NCI-H82 treated with DMSO at 0.1 percent for 48 hours (cell line): ENCODE measurements around the gene ORC2.

Experiments
- DNase-seq: peaks from one replicate; lab custom pipeline; 2025; ENCODE audit not compliant: unreplicated experiment; lab: John Stamatoyannopoulos, UW

Gene ORC2

DNA sequence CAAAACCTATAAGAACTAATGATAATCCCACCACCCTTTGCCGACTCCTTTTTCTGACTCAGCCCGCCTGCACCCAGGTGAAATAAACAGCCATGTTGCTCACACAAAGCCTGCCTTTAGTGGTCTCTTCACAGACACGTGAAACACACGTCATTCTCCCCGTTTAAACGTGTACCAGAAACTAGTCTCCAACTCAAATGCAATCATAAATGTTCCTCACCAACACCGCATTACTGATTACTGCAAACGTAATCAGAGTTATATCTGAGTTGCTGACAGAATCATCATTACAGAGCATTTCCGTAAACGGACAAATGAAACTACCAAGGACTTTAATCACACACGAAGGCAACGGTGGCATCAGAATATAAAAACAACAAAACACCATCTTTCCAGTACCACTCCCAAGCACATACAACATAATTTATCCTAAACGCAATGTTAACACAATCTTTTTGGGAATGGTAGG is 100.9 kb downstream of the ORC2 start:
- no peak for DNase-seq

DNA sequence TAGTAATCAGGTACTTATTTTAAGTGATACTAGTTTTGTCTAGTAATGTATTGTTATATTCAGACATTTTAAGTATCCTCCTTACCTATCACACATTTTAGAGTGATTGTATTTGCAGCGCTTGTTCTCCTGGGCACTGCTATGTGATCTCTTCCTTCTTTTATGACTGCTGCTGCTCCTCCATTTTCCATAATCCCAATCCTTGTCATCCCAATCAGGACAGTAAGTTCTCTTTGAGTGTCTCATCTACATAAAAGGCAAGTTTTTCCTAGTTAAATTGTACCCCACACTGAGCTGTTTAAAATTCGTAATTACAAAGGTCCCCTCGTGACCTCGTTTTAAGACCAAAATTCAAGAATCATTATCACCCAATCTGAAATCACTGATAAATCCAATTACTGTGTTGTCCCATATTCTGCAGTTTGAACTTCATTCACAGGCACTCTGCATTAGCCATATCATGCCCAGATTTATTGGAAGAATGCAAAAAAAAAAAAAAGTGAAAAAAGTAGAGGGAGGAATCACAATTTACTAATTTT is 101.8 kb downstream of the ORC2 start:
- no peak for DNase-seq

DNA sequence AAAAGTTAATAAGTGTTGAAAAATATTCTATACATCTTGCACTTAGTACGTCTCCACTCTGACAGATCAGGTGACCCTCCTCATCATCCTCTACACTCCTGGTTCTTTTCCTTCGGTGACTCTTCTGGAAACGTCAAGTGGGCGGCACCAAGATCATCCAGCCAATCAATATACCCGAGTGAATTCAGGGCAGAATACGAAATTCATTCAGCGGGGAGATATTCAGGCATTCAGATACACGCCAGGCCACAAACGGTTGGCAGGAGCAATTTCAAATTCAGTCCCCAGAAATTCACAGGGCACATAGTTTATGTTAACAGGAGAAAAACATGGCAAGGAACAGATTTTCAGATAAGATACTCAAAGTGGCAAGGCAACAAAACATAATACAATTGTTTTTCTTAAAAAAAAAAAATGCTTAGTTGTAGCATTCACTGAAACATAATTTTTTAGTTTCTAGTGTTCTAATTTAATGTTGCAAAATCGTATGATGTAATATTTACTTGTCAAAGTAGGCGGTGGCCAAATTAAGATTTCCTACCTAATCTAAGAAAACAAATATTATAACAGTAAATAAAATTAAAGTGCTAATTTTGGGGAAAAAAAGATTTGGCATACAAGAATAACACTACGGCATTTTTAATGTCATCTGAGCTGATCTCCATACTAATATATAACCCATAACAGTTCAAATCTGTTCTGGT is 103.2 kb downstream of the ORC2 start:
- no peak for DNase-seq
